Stromal cell of bone marrow (primary cell): ENCODE data around the gene MVB12B.

Experiments
- DNase-seq: peaks from one replicate; pipeline ENCODE4 v3.0.0-alpha.2; 2012; ENCODE audit warnings: low read depth

The MVB12B gene

GRCh38 chr9:126408004-126408403, 81.4 kb downstream of the MVB12B start:
- DNase-seq: no peak

DNA sequence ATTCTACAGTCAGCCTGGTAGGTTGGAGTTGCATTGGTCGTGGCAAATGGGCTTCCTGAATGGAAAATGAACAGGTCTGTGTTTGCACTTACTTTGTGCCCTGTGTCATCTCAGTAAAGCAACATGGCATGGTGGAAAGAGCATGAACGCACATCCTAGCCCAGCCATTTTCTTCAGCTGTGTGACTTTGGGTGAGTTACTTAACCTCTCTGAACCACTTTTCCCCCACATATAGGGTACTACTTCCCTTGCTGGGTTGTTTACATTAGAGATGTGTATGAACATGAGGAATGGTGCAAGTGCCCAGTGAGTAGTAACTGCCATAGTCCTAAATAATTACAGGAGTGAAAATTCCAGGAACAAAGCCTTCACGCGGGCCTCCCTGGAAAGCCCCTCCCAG, 83.6 kb downstream of the MVB12B start:
- no peak for DNase-seq

- DNase-seq: peak; percentile 52
Measured at GRCh38 chr9:126411225-126411947, 84.8 kb downstream of the MVB12B start.

- DNase-seq: no peak
Measured at GRCh38 chr9:126411948-126412284, 85.3 kb downstream of the MVB12B start.

DNA sequence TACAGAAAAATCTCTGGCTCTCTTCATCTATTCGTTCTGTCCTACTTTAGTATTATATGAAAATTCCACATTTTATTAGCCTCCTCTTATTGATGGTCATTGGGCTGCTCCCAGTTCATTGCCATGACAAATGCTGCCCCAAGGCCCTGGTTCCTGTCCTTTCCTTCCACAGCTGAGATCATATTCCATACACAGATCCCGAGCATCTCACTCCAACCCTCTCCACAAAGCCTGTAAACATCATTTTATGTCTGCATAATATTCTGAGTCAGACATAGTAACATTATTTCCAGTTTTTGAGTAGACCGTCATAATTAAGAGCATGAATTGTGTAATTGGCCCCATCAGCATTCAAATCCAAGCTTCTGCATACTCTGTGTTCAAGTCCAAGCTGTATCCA, 86.3 kb downstream of the MVB12B start:
- no peak for DNase-seq

GRCh38 chr9:126413391-126414068, 86.9 kb downstream of the MVB12B start:
- no peak for DNase-seq

GRCh38 chr9:126415741-126416370, 89.2 kb downstream of the MVB12B start:
- no peak for DNase-seq

GRCh38 chr9:126417043-126417442, 90.4 kb downstream of the MVB12B start:
- no peak for DNase-seq

GRCh38 chr9:126417684-126418083, 91.1 kb downstream of the MVB12B start:
- DNase-seq: no peak

DNA sequence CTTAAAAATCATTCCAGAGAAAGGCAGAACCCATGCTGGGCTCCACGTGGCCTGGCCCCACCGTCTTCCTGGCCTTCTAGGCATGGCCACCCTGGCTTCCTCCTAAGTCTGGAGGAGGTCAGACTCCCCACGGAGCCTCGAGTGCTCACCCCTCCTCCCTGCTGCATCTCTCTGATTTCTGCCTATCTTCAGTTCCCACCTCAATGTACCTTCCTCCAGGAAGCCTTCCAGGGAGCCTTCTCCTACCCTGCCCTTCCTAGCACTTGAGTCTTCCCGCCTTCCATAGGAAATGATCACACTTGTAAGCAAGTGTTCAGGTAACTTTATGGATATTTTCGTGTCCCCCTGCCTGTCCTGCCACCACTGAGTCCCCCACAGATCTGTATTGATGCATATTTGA, 92.0 kb downstream of the MVB12B start:
- DNase-seq: no peak

GRCh38 chr9:126419475-126419874, 92.8 kb downstream of the MVB12B start:
- no peak for DNase-seq

GRCh38 chr9:126420135-126420534, 93.5 kb downstream of the MVB12B start:
- DNase-seq: no peak

DNA sequence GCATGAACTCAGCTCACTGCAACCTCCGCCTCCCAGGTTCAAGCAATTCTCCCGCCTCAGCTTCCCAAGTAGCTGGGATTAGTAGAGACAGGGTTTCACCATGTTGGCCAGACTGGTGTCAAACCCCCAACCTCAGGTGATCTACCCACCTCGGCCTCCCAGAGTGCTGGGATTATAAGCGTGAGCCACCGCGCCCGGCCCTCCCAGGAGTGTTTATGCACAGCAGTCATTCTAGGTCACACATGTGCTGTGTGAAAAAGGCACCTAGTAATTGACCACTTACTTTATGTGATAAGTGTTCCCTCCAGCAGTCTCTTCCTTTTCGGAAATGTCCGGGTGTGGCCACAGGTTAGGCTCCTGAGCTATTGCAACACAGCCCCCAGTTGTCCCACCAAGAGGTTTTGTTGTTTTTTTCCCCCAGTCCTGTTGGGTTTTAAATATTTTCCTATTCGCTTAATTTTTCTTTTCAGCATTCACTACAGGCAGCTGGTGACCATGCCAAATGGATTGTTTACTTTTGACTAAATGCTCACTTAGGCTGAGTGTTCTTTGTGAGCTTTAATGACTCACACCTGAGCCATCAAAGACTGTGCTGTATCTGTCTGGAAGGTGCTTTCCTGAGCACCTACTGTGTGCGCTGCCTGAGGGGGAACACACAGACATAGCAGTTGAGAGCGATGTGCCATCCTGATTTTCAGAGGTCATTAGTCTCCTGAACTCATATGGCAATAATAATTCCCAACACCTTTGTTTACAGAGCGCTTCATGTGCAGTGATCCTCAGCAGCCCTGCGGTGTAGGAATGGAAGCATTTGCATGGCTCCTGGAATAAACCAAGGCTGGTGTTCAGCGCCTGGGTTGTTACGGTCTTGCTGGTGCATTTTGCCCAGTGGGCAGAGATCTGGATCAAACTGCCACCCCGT, 94.3 kb downstream of the MVB12B start:
- no peak for DNase-seq

- no peak for DNase-seq
Measured at GRCh38 chr9:126421567-126422428, 95.2 kb downstream of the MVB12B start.

- DNase-seq: no peak
Measured at GRCh38 chr9:126423142-126423915, 96.7 kb downstream of the MVB12B start.

- no peak for DNase-seq
Measured at GRCh38 chr9:126423916-126424185, 97.2 kb downstream of the MVB12B start.

DNA sequence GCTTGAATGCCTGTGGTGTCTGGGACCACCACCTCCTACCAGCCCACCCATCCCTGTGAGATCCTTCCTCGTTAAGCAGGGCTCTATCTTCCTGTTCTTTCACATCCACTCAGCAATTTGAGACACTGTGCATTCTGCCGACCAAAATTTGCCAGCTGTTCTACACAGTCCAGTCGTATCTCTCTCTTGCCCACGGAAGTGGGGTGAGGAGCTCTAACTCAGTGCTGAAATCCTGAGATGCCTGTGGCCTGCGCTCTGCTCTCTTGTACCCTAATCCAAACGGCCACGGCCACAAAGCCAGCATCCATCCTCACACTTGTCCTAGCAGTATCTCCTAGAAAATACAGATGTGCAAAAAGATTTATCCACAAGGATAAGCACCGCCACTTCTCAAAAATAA, 97.9 kb downstream of the MVB12B start:
- no peak for DNase-seq

DNA sequence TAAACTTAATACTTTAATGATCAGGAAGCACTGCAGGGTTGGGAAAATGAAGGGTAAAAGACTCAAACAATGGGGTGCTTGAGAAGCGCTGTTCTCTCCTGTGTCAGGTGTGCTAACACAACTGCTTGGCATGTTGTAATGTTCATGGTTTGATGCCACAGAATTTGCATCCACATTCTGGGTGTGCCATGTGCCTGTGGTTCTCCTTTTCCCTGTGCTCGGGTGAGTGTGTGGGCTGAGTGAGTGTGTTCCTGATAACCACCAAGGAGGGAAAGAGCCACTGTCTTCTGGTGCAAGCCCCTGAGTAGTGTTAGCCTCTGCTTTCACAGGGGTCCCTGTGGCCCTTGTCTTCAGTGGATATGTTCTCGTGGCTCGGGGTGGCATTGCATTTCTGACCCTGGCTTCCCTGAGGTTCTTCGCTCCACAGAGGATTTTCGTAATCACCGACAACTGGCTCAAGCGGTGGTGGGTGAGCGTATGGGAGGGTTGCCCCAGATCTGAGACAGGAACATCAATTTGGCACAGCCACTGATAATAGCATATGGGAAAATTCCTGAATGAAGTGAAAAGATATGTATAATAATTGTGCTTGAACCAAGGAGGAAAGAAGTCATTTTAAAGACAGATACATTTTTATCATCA, 102.0 kb downstream of the MVB12B start:
- no peak for DNase-seq

- DNase-seq: no peak
Measured at GRCh38 chr9:126429190-126429589, 102.6 kb downstream of the MVB12B start.

- DNase-seq: no peak
Measured at GRCh38 chr9:126430124-126430523, 103.5 kb downstream of the MVB12B start.
